Duodenal mucosa (tissue), 2 donors: ENCODE data around the gene NR3C1.

Experiments
- H3K27ac ChIP-seq: one replicate; pipeline ENCODE4 v1.7.0; 2013; ENCODE audit warnings: low read depth, low read length
- H3K27me3 ChIP-seq, 2 donors: one replicate each; pipeline ENCODE4 v1.7.0; 2013; ENCODE audit warnings: low read length in 2 of 2, control low read depth in 1 of 2; ENCODE audit not compliant: insufficient read depth in 2 of 2, control insufficient read depth in 1 of 2
- H3K36me3 ChIP-seq, 2 donors: one replicate each; pipeline ENCODE4 v1.7.0; 2013; ENCODE audit warnings: low read length in 2 of 2, control low read depth in 1 of 2; ENCODE audit not compliant: insufficient read depth in 2 of 2, control insufficient read depth in 1 of 2
- H3K4me1 ChIP-seq, 2 donors: one replicate each; pipeline ENCODE4 v1.7.0; 2013; ENCODE audit warnings: low read length in 2 of 2, control low read depth in 1 of 2; ENCODE audit not compliant: insufficient read depth in 2 of 2, control insufficient read depth in 1 of 2
- H3K4me3 ChIP-seq, 2 donors: one replicate each; pipeline ENCODE4 v1.7.0; 2013; ENCODE audit warnings: low read length in 2 of 2, low read depth in 1 of 2
- H3K9ac ChIP-seq, 2 donors: one replicate each; pipeline ENCODE4 v1.7.0; 2013; ENCODE audit warnings: low read length in 2 of 2, low read depth in 1 of 2
- H3K9me3 ChIP-seq, 2 donors: one replicate each; pipeline ENCODE4 v1.7.0; 2013; ENCODE audit warnings: low read length in 2 of 2, control low read depth in 1 of 2; ENCODE audit not compliant: control insufficient read depth in 1 of 2

The NR3C1 gene

DNA sequence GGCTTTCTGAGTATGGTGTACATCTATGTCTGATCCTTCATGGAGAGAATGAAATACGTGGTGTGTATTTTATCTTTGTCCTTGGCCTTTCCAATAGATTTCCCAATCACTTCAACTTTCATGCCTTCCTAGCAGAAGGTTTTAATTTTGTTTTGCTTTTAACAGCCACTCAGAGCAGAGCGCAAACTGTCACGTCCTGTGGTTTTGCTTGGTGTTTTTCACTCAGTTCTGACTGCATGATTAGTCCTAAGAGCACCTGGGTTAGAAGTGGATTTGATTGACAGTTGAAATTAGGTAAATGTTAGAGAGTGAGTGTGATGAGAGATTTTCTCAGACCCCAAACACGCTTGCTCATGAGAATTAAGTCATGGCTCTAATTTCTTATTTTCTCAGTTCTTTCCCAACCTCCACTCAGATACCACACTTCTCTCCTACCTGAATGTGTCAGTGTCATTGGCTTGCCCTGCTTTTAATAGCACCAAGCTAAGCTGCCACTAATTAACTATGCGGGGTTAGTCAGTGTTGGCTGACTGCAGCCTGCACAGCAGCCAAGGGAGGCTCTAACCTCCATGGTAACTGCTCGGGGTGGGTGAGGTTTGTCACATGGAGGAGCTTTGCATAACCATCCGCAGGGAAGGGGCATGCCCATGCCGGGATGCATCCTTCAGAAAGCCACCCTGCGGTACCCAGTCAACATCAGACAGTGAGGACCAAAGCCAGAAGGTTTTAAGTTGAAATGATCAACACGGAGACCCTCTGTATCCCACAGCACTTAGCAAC, 173.4 kb downstream of the NR3C1 start:
- no peak overlapping the region for H3K4me3 ChIP-seq
- no peak overlapping the region for H3K9ac ChIP-seq
- peaks cover 3 to 15% of the 10 kb centered on the region in 2 donors for H3K4me1 ChIP-seq

DNA sequence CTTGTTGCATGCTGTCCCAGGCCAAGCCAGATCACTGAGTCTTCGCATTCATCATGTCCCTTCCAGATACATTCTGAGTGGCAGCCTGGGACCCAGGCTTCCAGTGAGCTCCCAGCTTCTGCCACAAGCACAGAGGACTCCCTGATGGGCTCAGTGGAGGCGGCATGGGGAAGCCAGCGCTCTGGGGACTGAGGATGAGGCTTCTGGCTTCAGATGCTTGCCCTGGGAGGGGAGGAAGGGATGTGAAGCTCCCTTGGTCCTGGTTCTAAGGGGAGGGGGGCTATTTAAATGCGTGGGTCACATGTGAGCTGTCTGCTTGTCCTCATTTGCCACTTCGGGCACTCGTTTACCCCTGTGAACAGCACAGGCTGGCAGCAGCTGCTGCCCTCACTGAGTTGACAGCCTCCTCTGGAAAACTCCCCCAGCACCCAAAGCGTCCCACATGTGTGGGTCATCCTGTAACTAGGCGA, 174.0 kb downstream of the NR3C1 start:
- no peak overlapping the region for H3K9ac ChIP-seq
- no peak overlapping the region for H3K27ac ChIP-seq
- H3K4me1 ChIP-seq: peaks cover 3 to 15% of the 10 kb centered on the region in 2 donors
- no peaks in the 10 kb centered on the region for H3K27me3 ChIP-seq
- no peaks in the 10 kb centered on the region for H3K36me3 ChIP-seq
- no peaks in the 10 kb centered on the region for H3K9me3 ChIP-seq
- H3K4me3 ChIP-seq: no peak overlapping the region

More for the DNA sequence above, 173.4 kb downstream of the NR3C1 start:
- Histone ChIP-seq H3K36me3 (no peaks in the 10 kb centered on the region), H3K9me3 (no peaks in the 10 kb centered on the region), H3K27me3 (no peaks in the 10 kb centered on the region), H3K27ac (no peak overlapping the region)

DNA sequence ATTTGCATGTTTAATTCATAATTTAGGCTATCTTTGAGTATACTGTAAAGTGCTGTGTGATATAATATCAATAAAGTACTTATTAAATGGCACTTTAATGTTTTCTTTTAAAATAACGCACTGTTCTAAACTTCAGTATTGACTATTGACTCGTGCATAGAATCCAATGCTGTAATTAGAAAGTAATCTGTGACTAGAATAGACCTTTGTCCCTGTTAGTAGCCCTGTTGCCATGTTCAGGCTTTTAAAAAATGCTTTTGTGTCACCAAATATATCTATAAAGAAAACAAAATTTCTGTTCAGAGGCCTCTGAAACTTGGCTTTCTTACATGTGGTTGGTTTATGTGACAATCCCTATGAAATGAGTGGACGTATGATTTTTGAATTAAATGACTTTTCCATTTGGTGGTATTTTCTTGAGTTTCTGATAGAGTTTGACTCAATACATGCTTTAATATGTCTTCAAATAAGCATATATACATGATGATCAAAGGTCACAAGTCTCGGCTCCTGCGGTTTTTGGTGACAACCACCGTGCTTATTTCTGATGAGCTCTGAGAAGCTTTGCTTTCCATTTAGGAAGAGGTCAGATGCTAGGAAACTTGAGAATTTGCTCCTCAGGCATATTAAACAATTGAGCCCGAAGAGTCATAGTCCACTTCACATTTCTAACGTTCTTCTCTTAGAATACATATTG, 174.7 kb downstream of the NR3C1 start:
- Histone ChIP-seq H3K9ac (no peak overlapping the region), H3K4me3 (no peak overlapping the region), H3K9me3 (no peaks in the 10 kb centered on the region), H3K4me1 (peaks cover 4 to 15% of the 10 kb centered on the region in 2 donors), H3K36me3 (no peaks in the 10 kb centered on the region), H3K27ac (no peak overlapping the region), H3K27me3 (no peaks in the 10 kb centered on the region)
